ENCODE measurements around the gene SLC13A3. TPM values are rescaled to one million over a fixed set of nuclear protein-coding genes. Genes with fewer than 3 reads are reported as not detected.
A peak's percentile ranks its signal among the peaks of the same experiment; 100 is the strongest.

Gene SLC13A3
- total RNA-seq, 2 experiments from 2014 or later: 0.19 TPM; not detected in 1

- H3K4me3 Mint-ChIP-seq: peak within 1 kb of the TSS; percentile 95
- H3K27me3 Mint-ChIP-seq: no peaks in the 10 kb centered on the region
- CTCF ChIA-PET: interaction anchor here (1.0 to 6.0 kb wide), 12 partner anchors 9 to 168 kb away, joined by 3 to 22 read pairs (median 5); no protein-coding TSS in a partner anchor
- peak within 1 kb of the TSS; percentile 93 for H3K27ac Mint-ChIP-seq
- no peaks in the 10 kb centered on the region for H3K9me3 Mint-ChIP-seq (ENCODE audit: low read depth)
- DNase-seq (peak; percentile 99), ATAC-seq (peak; percentile 98)
- H3K4me1 Mint-ChIP-seq: peaks cover 38% of the 10 kb centered on the region
- peaks cover 25% of the 10 kb centered on the region for H3K36me3 Mint-ChIP-seq
Measured at GRCh38 chr20:46689082-46689753, 38.0 kb upstream of the SLC13A3 start, which contains the start of gene TP53RK. TSS of gene TP53RK (minus strand) at chr20:46689444. CDS start at chr20:46689414, 30 bp downstream.

- ATAC-seq (no peak), DNase-seq (no peak)
- no peaks in the 10 kb centered on the region for H3K9me3 Mint-ChIP-seq (ENCODE audit: low read depth)
- CTCF ChIA-PET: interaction anchor here (0.6 to 6.0 kb wide), 11 partner anchors 8 to 167 kb away, joined by 3 to 22 read pairs (median 5); no protein-coding TSS in a partner anchor
- peak overlapping the region; percentile 95 for H3K4me3 Mint-ChIP-seq
- no peaks in the 10 kb centered on the region for H3K27me3 Mint-ChIP-seq
- peaks cover 46% of the 10 kb centered on the region for H3K4me1 Mint-ChIP-seq
- H3K27ac Mint-ChIP-seq: peak overlapping the region; percentile 85
- peaks cover 27% of the 10 kb centered on the region for H3K36me3 Mint-ChIP-seq
Measured at GRCh38 chr20:46688151-46689081, 37.2 kb upstream of the SLC13A3 start.

GRCh38 chr20:46683939-46684750 is 32.9 kb upstream of the SLC13A3 start:
- no peak overlapping the region for H3K4me3 Mint-ChIP-seq
- no peak for ATAC-seq
- DNase-seq: no peak
- H3K36me3 Mint-ChIP-seq: peaks cover 23% of the 10 kb centered on the region
- H3K27ac Mint-ChIP-seq: peak overlapping the region; percentile 39
- H3K4me1 Mint-ChIP-seq: peaks cover 53% of the 10 kb centered on the region
- no peaks in the 10 kb centered on the region for H3K9me3 Mint-ChIP-seq (ENCODE audit: low read depth)
- CTCF ChIA-PET: interaction anchor here (1.6 to 6.2 kb wide), 4 partner anchors 139 to 377 kb away, joined by 3 to 65 read pairs (median 4); no protein-coding TSS in a partner anchor
- no peaks in the 10 kb centered on the region for H3K27me3 Mint-ChIP-seq

DNA sequence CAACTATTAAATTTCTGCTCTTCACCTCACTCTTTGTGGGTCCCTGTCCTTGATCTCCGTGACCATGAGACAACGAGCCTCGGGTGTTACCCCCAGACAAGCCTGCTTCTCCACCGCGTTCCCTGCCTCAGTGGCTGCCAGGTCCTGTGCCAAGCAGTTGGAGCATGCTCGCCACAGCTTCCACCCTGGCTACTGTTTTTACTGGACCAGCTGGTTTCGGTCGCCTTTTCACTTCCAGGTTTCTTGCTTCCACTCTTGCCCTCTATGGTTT is 32.3 kb upstream of the SLC13A3 start:
- H3K4me1 Mint-ChIP-seq: peaks cover 53% of the 10 kb centered on the region
- H3K36me3 Mint-ChIP-seq: peaks cover 23% of the 10 kb centered on the region
- peak overlapping the region; percentile 39 for H3K27ac Mint-ChIP-seq
- ATAC-seq (no peak), DNase-seq (no peak)
- no peaks in the 10 kb centered on the region for H3K27me3 Mint-ChIP-seq
- H3K9me3 Mint-ChIP-seq (ENCODE audit: low read depth): no peaks in the 10 kb centered on the region
- CTCF ChIA-PET: interaction anchor here (1.6 to 6.2 kb wide), 3 partner anchors 139 to 377 kb away, joined by 3 to 65 read pairs (median 4); no protein-coding TSS in a partner anchor
- no peak overlapping the region for H3K4me3 Mint-ChIP-seq

DNA sequence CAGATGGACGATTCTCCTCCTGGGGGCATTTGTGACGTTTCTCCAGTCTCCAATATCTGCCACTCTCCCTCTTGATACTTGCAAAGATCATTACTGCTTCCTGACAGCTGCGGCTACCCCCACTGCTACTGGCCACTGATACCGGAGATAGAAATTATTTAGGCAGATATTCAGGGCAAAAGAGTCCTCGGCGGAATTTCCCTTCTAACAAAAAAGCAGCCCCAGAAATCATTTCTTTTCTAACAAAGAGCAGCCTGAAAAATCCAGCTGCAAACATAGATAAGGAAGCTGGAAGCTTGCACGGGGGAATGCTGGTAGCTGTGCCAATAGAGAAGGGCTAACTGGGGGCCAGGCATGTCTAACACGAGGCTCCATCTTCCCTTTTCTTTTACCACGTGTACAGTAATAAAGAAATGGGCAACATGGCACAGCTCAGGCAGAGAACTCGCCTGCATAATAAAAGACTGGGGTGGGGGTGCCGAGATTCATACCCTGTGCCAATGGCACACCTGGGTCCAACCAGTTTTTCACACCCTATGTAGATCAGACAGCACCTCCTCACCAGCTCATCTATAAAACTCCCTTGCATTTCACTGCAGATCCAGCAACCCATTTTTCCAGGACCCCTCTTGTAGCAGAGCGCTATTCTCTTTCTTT is 31.9 kb upstream of the SLC13A3 start:
- CTCF ChIA-PET: interaction anchor here (1.1 to 6.2 kb wide), 5 partner anchors 121 to 376 kb away, joined by 3 to 65 read pairs (median 6); no protein-coding TSS in a partner anchor
- Mint-ChIP-seq H3K27ac (no peak overlapping the region), H3K27me3 (no peaks in the 10 kb centered on the region), H3K9me3 (ENCODE audit: low read depth) (no peaks in the 10 kb centered on the region), H3K36me3 (peaks cover 20% of the 10 kb centered on the region), H3K4me3 (no peak overlapping the region), H3K4me1 (peaks cover 49% of the 10 kb centered on the region)
- DNase-seq (no peak), ATAC-seq (no peak)

- H3K9me3 Mint-ChIP-seq (ENCODE audit: low read depth): no peaks in the 10 kb centered on the region
- DNase-seq (no peak), ATAC-seq (no peak)
- H3K27me3 Mint-ChIP-seq: no peaks in the 10 kb centered on the region
- no peak overlapping the region for H3K27ac Mint-ChIP-seq
- H3K4me3 Mint-ChIP-seq: no peak overlapping the region
- CTCF ChIA-PET: interaction anchor here (1.0 to 6.2 kb wide), 10 partner anchors 120 to 376 kb away, joined by 3 to 65 read pairs (median 6); partner anchors contain the start of genes OCSTAMP and ZNF334
- H3K4me1 Mint-ChIP-seq: peaks cover 41% of the 10 kb centered on the region
- peaks cover 20% of the 10 kb centered on the region for H3K36me3 Mint-ChIP-seq
Measured at GRCh38 chr20:46682063-46682821, 31.0 kb upstream of the SLC13A3 start.

DNA sequence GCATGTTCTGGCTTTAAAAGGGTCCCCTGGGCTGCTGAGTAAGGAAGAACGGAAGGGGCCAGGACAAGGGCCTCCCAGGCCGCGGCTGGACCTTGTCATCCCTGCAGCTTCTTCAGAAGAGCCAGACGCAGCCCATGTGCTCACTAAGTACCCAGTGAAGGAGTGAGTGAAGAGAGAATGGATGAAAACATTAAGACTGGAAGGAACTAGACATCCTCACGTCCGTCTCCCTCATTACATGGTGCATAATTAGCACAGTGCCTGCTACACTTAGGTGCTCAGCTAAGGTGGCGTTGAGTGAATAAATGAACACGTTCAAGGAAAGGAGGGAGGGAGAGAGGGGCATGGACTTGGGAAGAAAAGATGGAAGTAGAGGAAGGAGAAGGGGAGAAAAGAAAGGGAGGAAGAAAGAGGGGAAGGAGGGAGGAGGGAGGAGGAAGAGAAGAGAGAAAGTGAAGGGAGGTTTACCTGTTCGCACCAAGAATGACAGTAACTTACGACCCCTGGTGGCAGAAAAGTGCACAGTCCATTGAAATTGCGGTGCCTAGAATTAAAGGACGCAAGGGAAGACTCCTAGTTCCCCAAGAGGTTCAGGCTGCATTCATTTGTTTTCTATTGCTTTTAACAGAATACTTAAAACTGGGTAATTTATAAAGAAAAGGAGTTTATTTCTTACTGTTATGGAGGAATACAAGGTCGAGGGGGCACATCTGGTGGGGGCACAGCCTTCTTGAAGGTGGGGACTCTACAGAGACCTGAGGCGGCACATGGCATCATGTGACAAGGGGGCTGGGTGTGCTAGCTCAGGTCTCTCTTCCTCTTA is 30.0 kb upstream of the SLC13A3 start:
- no peak overlapping the region for H3K4me3 Mint-ChIP-seq
- ATAC-seq (peak; percentile 69), DNase-seq (peak; percentile 81)
- no peaks in the 10 kb centered on the region for H3K9me3 Mint-ChIP-seq (ENCODE audit: low read depth)
- H3K36me3 Mint-ChIP-seq: peaks cover 14% of the 10 kb centered on the region
- CTCF ChIA-PET: interaction anchor here (0.8 to 6.2 kb wide), 19 partner anchors 8 to 258 kb away, joined by 3 to 65 read pairs (median 5); partner anchors contain the start of genes OCSTAMP, TP53RK and ZNF334
- peaks cover 32% of the 10 kb centered on the region for H3K4me1 Mint-ChIP-seq
- peak overlapping the region; percentile 45 for H3K27ac Mint-ChIP-seq
- no peaks in the 10 kb centered on the region for H3K27me3 Mint-ChIP-seq

GRCh38 chr20:46680684-46681031 is 29.4 kb upstream of the SLC13A3 start:
- CTCF ChIA-PET: interaction anchor here (0.8 to 6.2 kb wide), 18 partner anchors 8 to 258 kb away, joined by 3 to 65 read pairs (median 5); partner anchors contain the start of genes OCSTAMP, TP53RK and ZNF334
- Mint-ChIP-seq H3K9me3 (ENCODE audit: low read depth) (no peaks in the 10 kb centered on the region), H3K27me3 (no peaks in the 10 kb centered on the region), H3K4me3 (no peak overlapping the region), H3K4me1 (peaks cover 27% of the 10 kb centered on the region), H3K36me3 (peaks cover 8% of the 10 kb centered on the region), H3K27ac (no peak overlapping the region)
- ATAC-seq (no peak), DNase-seq (no peak)

DNA sequence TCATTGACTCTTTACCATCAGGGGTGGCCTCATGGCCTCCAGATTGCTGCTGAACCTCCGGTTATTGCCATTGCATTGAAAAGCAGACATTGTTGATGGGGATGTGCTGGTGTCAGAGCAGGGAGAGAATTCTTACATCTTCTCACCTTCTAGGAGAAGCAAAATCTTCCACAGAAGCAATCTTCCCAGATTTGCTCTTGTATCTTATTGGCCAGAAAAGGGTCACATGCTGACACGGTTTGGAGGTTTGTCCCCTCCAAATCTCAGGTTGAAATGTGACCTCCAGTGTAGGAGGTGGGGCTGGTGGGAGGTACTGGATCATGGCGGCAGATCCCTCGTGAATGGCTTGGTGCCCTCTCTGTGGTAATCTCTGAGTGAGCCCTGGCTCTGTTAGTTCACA is 27.3 kb upstream of the SLC13A3 start:
- no peaks in the 10 kb centered on the region for H3K9me3 Mint-ChIP-seq (ENCODE audit: low read depth)
- peak; percentile 2 for DNase-seq
- CTCF ChIA-PET: interaction anchor here (0.9 to 6.2 kb wide), 2 partner anchors 117 to 134 kb away, joined by 3 to 65 read pairs; no protein-coding TSS in a partner anchor
- H3K4me1 Mint-ChIP-seq: peaks cover 16% of the 10 kb centered on the region
- H3K27me3 Mint-ChIP-seq: peaks cover under 1% of the 10 kb centered on the region
- no peak overlapping the region for H3K27ac Mint-ChIP-seq
- no peaks in the 10 kb centered on the region for H3K36me3 Mint-ChIP-seq
- H3K4me3 Mint-ChIP-seq: no peak overlapping the region
- ATAC-seq: no peak

DNA sequence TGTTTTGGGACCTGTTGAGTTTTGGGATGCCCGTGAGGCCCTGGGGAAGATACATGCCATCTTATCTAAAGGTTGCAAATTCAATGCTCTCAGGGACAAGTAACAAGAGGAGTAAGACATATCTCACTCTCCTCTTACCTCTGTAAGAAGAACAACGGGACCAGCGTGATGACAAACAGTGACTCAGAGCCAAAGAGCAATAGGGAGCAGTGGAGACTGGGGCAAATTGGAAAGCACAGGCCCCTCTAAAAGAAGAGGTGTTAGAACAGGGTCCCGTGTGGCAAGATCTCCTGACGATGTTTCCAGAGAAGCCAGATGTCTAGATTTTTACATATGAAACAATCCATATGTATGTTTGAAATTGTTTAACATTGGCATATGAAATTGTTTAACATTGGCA is 26.3 kb upstream of the SLC13A3 start:
- no peak overlapping the region for H3K4me3 Mint-ChIP-seq
- H3K27me3 Mint-ChIP-seq: peaks cover 3% of the 10 kb centered on the region
- DNase-seq (peak; percentile 12), ATAC-seq (no peak)
- H3K27ac Mint-ChIP-seq: no peak overlapping the region
- no peaks in the 10 kb centered on the region for H3K36me3 Mint-ChIP-seq
- H3K9me3 Mint-ChIP-seq (ENCODE audit: low read depth): no peaks in the 10 kb centered on the region
- CTCF ChIA-PET: interaction anchor here (1.4 kb wide), 1 partner anchor 141 kb away, joined by 3 read pairs; no protein-coding TSS in a partner anchor
- H3K4me1 Mint-ChIP-seq: peaks cover 13% of the 10 kb centered on the region
